ENCODE data around the gene MARS1.

Gene MARS1

DNA sequence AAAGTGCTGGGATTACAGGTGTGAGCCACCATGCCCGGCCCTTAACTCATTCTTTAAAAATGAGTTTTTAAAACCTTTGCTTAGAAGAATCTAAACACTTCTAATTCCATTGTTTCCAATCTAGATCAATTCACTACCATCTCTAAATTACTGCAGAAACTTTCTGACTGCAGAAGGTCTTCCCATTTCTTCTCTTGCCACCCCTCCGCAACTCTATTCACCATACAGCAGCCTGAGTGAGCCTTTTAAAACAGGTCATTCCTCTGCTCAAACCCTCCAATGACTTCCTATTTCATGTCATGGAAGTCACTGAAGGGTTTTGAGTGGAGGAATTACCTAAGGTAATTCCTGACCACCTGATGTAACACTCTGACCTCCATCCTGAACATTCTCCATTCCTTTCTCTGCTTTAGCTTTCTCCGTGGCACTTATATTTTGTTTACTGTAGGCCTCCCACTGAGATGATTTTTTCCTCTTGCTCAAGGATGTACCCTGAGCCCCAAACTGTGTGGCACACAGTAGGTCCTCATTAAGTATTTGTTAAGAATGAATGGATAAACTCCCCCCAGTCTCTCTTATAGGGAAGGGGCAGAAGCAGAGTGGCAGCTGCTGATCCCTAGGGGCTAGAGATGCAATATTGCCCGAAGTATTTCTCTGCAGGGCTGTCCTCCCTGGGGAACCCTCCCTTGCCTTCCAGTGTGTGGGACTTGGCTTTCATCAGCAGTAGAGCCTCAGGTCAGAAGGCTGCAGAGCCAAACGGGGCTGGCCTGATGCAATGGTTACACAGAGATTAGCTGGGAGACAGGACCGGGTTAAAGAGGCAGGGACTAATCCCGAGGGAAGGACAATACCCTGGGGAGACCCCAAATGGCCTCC, 31.3 kb downstream of the MARS1 start:
- no peak for DNase-seq

DNA sequence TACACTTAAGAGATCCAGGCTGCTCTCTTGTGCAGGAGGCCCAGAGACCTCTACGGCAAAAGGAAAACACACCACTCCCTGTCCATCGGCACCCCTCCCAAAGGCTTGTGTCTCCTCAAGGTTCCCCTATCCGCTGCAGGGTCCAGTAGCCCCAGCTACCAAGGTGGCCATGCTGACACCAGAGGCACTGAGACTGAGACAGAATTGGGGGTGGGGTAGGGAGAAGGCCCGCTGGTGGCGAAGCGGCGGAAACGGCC, 31.9 kb downstream of the MARS1 start:
- no peak for DNase-seq

DNA sequence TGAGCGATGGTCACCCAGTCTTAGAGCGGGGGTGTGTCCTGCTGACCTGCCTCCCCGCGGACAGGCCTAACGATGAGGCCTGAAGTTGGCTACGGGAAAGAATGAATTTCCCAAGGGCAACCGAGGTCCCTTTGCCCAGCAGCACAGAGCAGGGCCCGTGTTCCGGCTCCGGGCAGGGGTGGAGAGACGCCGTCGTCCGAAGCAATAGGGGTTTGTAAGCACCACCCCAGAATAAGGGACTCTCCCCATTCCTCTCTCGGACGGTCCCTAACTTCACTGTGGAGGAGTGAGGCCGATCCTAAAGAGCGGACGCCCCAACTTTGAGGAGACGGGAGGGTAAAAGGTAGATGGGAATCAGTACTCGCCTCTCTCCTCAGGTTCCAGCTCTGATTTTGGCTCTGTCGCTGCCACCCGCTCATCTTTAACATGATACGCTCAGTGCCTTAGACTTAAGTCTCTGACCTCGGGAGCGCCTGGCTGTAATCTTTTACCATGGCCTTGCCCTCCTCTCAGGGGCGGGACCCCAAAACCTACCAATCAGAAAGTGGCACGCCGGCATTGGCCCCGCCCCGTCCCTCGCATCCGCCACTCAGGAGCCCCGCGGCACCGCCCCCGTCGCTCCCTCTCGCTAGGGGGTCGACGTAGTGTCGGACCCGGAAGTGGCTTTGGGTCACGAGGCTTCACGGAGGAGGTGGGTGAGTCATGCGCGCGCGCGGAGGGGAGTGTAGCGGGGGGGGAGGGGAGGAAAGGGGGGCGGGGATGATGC, 32.4 kb downstream of the MARS1 start, which contains the start of gene DDIT3:
DDIT3 (minus strand) TSS at position 462 of the 766 bp plus-strand sequence. CDS start 3,108 bp downstream, outside the sequence.
- DNase-seq = peak; percentile 98

DNA sequence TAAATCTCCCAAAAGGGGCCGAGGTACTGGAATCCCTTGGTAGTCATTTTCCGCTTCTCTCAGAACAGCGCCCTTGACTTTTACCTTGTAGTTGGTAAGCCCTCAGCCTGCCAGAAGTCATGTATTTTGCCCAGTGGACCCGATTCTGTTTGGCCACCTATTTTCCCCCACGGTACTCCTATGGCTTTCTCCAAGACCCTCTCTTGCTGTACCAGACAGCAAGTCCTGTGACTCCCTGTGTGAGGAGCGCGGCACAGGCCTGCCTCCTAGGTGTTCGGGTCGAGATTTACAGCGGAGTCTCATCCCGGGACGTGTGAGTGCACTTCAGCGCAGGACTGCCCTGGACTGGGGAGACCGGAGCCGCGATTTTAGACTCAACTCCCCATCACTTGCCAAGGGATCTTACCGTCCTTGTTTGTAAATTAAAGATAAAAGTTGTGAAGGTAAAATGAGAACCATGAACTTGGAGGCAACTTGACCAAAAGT, 33.7 kb downstream of the MARS1 start:
- peak; percentile 36 for DNase-seq

DNA sequence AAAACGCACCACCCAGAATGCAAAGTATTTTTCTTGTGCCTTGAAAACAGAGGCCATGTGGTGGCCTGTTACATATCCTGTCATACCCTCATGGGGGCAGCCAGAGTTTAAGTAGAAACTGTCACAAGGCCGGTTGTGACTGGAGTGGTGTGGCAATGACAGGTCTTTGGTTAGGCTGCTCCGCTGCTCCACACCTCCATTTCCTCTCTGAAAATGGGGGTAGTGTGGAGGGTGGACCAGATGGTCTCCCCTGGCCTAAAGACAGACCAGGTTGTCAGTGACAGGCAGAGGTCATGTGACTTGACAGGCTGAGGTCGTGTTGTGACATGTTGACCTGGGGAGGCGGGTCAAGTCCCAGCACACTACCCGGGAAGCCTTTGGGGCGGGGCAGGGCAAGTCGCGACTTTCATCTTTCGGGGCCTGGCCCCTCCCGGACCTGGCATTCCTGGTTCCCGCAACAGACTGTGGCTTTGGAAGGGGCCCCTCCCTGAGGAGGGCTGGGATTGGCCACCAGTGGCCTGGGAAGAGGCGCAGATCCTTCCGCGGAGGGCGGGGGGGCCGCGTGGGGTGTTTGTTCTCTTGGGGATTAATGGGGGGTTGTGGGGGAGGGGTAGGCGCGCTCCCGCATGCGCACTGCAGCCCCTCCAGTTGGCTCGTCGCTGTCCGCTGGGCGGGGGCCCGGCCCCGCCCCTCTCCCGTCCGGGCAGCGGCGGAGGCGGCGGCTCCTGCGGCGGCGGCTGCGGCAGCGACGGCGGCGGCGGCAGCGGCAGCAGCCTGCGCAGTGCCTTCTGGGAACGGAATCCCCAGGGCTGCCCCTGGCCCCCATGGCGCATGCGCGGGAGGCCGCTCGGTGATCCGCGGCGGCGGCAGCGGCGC, 34.4 kb downstream of the MARS1 start, which contains the start of gene MBD6:
MBD6 (plus strand) TSS at position 814 of the 876 bp plus-strand sequence. CDS start 1,480 bp downstream, outside the sequence.
- DNase-seq = peak; percentile 89

DNA sequence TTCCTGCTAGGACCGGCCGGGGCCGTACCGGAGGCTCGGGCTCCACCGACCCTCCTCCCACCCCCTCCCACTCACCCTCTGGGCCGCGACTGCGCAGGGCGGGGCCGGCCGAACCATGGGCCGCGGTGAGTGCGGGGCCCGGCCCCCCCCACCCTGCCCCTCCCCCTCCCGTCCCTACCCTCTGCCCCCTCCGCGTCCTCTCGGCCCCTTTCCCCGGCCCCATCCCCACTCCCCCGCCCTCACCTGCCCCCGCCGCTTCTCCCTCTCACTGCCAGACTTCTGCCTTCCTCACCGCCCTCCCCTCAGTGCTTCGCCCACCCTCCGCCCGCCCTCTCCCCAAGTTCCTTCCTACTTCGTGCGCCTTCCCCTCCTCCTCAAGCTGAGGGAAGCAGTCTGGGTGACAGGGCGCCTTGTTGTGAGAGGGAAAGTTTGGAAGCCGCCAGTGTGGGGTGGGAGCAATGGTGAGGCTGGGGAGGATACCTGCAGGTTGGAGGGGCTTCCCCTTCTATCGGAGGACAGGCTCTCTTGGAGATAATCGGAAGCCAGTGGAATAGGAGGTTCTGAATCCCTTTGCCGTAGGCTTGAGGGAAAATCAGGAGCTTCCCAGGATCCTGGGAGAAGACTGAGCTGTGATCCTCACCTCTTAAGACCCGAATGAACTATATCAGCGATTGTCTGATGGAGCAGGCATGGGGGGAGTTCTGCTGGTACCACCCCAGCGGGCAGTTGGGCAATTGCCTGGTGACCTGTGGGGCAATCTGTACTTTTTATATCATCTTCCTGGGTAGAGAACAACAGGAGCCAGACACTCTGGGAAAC, 35.2 kb downstream of the MARS1 start:
- no peak for DNase-seq

DNA sequence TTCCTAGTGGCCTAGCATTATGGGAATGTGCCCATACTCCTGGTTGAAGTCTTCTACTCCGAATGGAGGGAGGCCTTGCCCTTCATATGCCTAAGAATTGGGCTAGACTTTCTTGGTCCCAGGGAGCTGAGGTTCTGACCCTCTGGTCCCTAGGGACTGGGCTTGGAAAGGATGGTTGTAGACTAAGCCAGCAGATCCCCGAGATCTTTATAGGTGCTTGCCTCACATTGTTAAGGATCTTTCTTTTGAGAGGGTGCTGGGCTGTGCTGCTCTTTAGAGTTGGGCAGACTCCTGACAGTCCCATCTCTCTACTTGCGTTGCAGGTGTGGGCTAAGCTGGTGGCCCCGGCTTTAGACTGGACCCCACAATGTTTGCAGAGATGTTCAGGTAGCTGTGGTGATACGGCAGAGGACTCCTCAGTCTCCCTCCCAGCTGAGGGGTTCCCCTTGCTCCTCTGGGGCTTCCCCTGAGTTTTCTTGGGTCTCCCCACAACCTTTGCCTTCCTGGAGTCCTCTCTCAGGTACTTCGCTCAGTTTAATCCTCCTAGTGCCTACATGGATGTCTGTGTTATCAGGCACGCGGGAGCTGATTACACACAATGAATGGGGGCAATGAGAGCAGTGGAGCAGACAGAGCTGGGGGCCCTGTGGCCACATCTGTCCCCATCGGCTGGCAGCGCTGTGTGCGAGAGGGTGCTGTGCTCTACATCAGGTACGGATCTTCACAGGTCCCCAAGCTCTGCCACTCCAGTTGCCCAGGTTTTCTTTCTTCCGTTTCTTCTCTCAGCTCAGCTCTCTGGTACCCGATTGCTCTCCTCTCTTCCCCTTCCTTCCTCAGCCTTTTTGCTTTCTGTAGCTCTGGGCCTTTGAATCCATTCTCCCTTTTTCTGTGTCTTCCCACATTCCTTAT, 36.1 kb downstream of the MARS1 start:
- DNase-seq = no peak

DNA sequence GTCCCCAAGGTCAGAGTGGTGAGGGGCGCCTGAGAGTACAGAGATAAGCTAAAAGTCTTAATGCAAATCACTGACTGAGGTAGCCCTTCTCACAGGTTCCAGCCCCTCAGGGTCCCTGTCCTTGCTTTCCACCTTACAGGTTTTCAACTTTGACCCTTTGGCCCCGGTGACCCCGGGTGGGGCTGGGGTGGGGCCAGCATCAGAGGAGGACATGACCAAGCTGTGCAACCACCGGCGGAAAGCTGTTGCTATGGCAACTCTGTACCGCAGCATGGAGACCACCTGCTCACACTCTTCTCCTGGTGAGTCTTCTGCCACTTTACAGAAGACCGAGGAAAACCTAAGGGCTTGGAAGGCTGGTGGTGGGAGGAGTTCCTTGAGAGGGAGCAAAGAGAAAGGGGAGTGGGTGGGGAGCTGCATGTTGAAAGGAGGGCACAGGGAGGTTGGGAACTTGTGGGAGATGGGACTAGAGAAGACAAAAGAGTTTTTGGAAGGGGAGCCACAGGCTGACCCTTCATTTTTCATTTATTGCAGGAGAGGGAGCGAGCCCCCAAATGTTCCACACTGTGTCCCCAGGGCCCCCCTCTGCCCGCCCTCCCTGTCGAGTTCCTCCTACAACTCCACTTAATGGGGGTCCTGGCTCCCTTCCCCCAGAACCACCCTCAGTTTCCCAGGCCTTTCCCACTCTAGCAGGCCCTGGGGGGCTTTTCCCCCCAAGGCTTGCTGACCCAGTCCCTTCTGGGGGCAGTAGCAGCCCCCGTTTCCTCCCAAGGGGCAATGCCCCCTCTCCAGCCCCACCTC, 37.1 kb downstream of the MARS1 start:
- DNase-seq = no peak

DNA sequence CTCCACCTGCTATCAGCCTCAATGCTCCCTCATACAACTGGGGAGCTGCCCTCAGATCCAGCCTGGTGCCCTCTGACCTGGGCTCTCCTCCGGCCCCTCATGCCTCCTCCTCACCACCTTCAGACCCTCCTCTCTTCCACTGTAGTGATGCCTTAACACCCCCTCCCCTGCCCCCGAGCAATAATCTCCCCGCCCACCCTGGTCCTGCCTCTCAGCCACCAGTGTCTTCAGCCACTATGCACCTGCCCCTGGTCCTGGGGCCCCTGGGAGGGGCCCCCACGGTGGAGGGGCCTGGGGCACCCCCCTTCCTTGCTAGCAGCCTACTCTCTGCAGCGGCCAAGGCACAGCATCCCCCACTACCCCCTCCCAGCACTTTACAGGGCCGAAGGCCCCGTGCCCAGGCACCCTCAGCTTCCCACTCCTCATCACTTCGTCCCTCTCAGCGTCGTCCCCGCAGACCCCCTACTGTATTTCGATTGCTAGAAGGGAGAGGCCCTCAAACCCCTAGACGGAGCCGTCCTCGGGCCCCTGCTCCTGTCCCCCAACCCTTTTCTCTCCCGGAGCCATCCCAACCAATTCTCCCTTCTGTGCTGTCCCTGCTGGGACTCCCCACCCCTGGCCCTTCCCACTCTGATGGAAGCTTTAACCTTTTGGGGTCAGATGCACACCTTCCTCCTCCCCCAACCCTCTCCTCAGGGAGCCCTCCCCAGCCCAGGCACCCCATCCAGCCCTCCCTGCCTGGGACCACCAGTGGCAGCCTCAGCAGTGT, 37.9 kb downstream of the MARS1 start:
- no peak for DNase-seq

DNA sequence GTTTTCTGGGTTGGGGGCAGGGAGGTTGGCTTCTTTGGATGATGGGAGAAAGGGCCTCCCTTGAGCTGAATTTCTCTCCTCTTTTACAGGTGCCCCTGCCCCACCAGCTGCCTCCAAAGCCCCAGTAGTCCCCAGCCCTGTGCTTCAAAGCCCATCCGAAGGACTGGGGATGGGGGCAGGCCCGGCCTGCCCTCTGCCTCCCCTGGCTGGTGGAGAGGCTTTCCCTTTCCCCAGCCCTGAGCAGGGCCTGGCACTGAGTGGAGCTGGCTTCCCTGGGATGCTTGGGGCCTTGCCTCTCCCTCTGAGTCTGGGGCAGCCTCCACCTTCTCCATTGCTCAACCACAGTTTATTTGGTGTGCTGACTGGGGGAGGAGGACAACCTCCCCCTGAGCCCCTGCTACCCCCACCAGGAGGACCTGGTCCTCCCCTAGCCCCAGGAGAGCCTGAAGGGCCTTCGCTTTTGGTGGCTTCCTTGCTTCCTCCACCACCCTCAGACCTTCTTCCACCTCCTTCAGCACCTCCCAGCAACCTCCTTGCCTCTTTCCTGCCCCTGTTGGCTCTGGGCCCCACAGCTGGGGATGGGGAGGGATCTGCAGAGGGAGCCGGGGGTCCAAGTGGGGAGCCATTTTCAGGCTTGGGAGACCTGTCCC, 38.7 kb downstream of the MARS1 start:
- DNase-seq = no peak

DNA sequence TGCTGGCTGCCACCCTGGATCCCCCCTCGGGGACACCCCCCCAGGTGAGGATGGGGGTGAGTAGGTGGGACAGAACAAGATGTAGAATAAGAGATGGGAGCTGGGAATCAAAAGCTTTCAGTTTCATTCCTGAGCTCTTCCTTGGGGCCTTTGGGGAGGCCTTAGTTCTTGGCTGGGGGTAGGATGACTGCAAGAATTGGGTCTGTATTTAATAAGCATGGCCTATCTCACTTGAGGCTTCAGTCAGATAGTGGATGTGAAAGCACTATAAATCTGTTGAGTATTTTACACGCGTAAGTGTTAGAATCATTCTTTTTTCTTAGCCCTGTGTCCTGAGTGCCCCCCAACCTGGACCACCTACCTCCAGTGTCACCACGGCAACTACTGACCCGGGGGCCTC, 39.3 kb downstream of the MARS1 start:
- no peak for DNase-seq

DNA sequence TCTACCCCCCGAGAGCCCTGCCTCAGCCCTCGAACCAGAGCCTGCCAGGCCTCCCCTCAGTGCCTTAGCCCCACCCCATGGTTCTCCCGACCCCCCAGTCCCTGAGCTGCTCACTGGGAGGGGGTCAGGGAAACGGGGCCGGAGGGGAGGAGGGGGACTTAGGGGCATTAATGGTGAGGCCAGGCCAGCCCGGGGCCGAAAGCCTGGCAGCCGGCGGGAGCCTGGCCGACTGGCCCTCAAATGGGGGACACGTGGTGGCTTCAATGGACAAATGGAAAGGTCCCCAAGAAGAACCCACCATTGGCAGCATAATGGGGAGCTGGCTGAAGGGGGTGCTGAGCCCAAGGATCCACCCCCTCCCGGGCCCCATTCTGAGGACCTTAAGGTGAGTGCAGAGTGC, 40.3 kb downstream of the MARS1 start:
- no peak for DNase-seq

DNA sequence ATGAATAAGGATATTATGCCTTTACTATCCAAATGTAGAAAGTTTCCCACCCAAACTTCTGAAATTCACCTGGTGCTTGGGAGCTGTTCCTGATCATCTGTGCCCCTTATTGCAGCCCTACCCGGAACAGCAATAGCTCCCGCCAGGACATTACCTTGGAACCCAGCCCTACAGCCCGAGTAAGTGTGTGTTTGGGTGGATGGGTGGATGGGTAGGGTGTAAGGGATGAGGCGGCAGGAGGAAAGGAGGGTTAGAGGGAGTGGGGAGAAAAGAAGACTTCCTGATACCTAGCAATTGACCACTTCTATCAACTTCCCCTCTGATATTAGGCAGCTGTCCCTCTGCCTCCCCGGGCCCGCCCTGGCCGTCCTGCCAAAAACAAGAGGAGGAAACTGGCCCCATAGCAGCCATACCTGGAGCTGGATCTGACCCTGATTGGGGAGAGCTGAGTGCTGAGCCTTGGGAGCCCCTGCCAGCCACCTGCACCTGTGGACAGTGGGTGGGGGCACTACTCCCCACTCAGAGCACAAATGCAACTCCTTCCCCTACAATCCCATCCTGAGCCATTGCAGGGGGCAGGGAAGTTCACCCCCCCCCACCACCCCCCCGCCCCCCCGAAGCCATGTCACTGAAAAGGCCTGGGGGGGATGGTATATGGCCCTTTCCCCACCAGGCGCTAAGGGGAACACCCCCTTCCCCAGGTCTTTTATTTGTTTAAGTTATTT, 41.1 kb downstream of the MARS1 start:
- DNase-seq = no peak

DNA sequence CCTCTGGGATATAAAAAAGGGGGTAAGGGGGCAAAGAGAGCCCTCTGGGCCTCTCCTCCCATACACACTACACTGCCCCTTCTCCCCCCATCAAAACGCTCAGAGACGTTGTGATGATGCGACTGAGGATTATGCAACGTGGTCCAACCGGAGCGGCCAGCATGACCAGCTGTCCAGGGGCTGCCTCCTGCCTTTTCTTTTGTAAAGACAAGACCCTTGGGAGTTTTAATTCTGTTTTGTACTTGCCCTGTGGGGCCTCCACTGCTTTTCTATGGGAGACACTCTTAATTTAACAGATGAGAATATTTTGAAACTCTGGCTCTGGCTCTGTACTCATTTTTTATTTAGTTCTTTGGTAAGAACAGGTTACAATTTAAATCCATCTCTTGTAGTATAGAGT, 42.0 kb downstream of the MARS1 start:
- DNase-seq = no peak

DNA sequence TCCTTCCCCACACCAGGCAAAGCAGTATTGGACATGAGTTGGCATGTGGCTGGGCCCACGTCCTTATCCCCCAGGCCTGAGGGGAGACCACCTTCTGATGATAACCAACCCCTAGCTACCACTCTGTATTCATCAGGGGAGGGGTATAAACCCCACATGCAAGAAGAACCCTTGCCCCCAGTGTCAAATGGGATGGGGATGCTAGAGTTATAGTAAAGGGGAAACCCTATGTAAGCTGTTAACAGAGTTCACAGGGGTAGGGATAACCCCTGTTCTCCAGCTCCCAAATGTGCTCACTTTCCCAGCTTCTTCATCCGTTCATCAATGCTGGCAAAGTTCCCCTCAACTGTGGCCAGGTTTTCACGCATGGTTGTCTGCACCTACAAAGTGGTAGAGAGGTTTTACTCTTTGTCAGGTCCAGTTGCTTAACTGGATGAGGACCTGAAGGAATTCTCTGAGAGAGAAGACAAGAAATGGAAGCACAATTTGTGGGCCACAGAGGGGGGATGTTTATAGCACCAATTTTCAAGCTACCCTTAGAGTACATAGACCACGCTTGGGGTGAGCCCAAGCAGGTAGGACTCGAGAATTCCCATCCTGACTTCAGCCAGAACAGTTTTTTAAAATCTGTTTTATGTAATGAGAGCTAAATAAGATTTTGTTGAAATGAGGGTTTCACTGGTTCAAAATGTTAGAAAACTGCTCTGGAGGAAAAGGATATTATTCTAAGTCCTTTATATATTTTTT, 42.7 kb downstream of the MARS1 start:
- DNase-seq = no peak

DNA sequence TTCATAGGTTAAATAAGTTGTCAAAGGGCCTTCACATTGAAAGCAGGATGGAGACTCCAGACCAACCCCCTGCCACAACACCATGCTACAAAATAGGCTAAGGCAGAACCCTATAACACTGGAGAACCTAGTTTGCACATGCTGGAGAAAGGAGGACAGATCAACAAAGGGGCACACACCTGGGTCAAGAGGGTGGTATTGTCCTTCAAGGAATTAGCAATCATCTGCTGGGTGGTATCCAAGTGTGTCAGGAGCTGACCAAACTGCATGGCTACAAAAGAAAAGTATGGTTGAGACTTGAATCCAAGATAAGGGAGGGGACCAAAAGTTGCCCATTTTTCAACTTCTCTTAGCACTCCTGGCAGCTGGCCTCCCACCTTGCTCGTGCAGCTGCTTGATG, 44.0 kb downstream of the MARS1 start:
- DNase-seq = no peak

DNA sequence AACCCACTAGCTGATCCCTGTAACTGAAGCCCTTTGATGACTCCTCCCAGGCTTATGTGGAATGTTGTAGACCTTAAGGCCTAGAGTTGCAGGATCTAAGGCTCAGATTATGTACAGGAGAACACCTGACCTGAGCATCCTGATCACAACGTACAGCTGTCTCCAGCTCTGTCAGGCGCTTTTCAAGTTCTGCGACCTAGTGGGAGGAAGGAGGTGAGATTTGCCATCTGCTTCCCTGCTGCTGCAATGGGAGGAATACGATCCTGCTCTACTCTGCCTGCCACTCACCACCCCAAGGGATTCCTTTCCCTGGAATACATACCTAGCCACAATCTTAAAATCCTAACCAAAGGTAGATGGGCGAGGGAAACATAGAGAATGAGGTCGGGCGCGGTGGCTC, 45.2 kb downstream of the MARS1 start:
- no peak for DNase-seq
